OCI-LY3 (cell line): ENCODE results near the gene EPC2.

Experiments used
- EZH2phosphoT487 ChIP-seq: fragments of 200-600 bp; shearing (Covaris generic); IDR thresholded peaks from 2 replicates; pipeline ENCODE4 v1.6.1; 2018; ENCODE audit warnings: antibody characterized with exemption, mixed run types, low read depth
- TF ChIP-seq, protein P1 (sequence below): fragments of 200-600, 300-600 bp; sonication (generic); IDR thresholded peaks from 2 replicates; pipeline ENCODE4 v1.5.1; 2014; ENCODE audit warnings: antibody characterized with exemption, low read length, low read depth

DNA sequence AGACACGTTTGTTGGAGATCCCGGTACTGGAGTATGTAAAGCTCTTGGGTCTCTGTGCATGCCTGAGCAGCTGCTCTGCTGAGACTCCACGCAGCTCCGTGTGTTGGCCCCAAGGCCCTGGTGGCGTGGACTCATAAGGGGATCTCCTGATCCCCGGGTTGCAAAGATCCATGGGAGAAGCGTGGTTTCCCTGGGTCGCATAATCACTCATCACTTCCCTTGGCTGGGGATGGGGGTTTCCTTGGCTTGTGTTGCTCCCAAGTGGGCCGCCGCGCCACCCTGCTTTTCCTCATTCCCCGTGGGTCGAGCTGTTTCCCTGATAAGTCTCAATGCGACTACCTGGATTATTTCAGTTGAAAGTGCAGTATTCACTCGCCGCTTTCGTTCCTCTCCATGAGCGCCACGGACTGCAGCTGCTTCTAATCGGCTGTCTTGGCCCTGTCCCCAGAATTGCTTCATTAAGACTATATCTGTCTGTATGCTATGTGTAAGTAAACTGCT lies 76.0 kb downstream of the EPC2 start:
- TF ChIP-seq, protein P1, sequence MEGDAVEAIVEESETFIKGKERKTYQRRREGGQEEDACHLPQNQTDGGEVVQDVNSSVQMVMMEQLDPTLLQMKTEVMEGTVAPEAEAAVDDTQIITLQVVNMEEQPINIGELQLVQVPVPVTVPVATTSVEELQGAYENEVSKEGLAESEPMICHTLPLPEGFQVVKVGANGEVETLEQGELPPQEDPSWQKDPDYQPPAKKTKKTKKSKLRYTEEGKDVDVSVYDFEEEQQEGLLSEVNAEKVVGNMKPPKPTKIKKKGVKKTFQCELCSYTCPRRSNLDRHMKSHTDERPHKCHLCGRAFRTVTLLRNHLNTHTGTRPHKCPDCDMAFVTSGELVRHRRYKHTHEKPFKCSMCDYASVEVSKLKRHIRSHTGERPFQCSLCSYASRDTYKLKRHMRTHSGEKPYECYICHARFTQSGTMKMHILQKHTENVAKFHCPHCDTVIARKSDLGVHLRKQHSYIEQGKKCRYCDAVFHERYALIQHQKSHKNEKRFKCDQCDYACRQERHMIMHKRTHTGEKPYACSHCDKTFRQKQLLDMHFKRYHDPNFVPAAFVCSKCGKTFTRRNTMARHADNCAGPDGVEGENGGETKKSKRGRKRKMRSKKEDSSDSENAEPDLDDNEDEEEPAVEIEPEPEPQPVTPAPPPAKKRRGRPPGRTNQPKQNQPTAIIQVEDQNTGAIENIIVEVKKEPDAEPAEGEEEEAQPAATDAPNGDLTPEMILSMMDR = no peak
- no peak for TF ChIP-seq EZH2phosphoT487
